ENCODE results near the gene ZNF609.

GRCh38 chr15:64430000-64430735 lies 30.2 kb upstream of the ZNF609 start:
- TF ChIP-seq CTCF (IDR thresholded peaks at IDR 0.05; ENCODE audit: poor library complexity, severe bottlenecking) (no peak), REST (IDR thresholded peaks at IDR 0.05; ENCODE audit: borderline replicate concordance) (no peak), POLR2AphosphoS5 (IDR thresholded peaks at IDR 0.05) (peak; percentile 53), EZH2 (IDR thresholded peaks at IDR 0.05; ENCODE audit: borderline replicate concordance, insufficient read depth, low read length, poor library complexity, severe bottlenecking) (no peak), SMC3 (conservative IDR thresholded peaks at IDR 0.05; ENCODE audit: poor library complexity) (peak; percentile 37)

Data from neural cell (in vitro differentiated cells).